ENCODE measurements around the gene DERL3. TPM values are rescaled to one million over a fixed set of nuclear protein-coding genes. Genes with fewer than 3 reads are reported as not detected.

Gene DERL3
- total and polyA plus RNA-seq, 2 of the 13 experiments (the other 11 are each of a cell fraction or from before 2014, with no cell fraction given): not detected

- TF ChIP-seq NR2F1 (CRISPR knock-in tag; IDR thresholded peaks at IDR 0.05) (peak in 1 of 2 experiments; percentile 34; a peak in 1 of 4 replicates), GMEB2 (CRISPR knock-in tag; IDR thresholded peaks at IDR 0.05; ENCODE audit: low read depth) (no peak), PHB2 (IDR thresholded peaks at IDR 0.05; ENCODE audit: partially characterized antibody) (no peak), ZHX1 (CRISPR knock-in tag; IDR thresholded peaks at IDR 0.05; ENCODE audit: low read depth) (no peak), POLR2G (IDR thresholded peaks at IDR 0.05; ENCODE audit: low read depth, low read length) (0 out of 2 replicates have a peak, but pooled peaks have one; percentile 42), ZNF180 (CRISPR knock-in tag; IDR thresholded peaks at IDR 0.05; ENCODE audit: borderline replicate concordance, low read depth) (no peak), SMYD3 (CRISPR knock-in tag; IDR thresholded peaks at IDR 0.05) (no peak), SIX1 (CRISPR knock-in tag; IDR thresholded peaks at IDR 0.05; ENCODE audit: borderline replicate concordance) (no peak), ELF4 (CRISPR knock-in tag; IDR thresholded peaks at IDR 0.05; ENCODE audit: borderline replicate concordance) (no peak), FIP1L1 (IDR thresholded peaks at IDR 0.05; ENCODE audit: borderline replicate concordance, insufficient read depth, low read depth, low read length) (no peak)
Measured at GRCh38 chr22:23856721-23857605, 18.2 kb upstream of the DERL3 start (continued).
